Gastroesophageal sphincter (tissue), 3 donors: Measurements from ENCODE around the gene IPO13.

Experiments
- EP300 ChIP-seq: sonication (generic); formaldehyde crosslinking; IDR thresholded peaks from one replicate; pipeline ENCODE4 v1.6.1; 2017; ENCODE audit warnings: antibody characterized with exemption, mild to moderate bottlenecking
- POLR2A ChIP-seq, 2 donors: fragments of 450-650 bp; IDR thresholded peaks; one replicate each; pipeline ENCODE4 v1.6.1; 2017; ENCODE audit warnings: antibody characterized with exemption in 2 of 2, mild to moderate bottlenecking in 2 of 2, moderate library complexity in 1 of 2
- POLR2AphosphoS5 ChIP-seq: sonication (generic); formaldehyde crosslinking; IDR thresholded peaks from one replicate; pipeline ENCODE4 v1.6.1; 2017; ENCODE audit warnings: antibody characterized with exemption
- TF ChIP-seq, protein P1 (sequence below), 4 experiments: fragments of 200-600 bp in 2 of 4; fragments of 450-650 bp in 2 of 4; sonication (generic) in 1 of 4; IDR thresholded peaks; one replicate each; pipeline ENCODE4 v1.5.1; 2017 to 2019; ENCODE audit warnings: antibody characterized with exemption in 4 of 4, mild to moderate bottlenecking in 2 of 4, moderate library complexity in 2 of 4

DNA sequence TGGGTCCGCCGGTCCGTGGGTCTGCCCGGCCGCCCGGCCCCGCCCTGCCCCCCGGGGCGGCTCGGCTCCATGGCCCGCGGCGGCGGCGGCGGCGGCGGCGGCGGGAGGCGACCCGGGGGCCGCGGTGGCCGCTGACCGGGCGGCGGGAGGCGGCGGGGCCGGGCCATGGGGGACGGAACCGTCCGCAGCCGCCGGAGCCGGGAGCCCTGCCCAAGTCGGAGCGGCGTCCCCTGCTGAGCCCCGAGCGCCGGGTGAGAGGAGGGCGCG lies 32.4 kb downstream of the IPO13 start:
- TF ChIP-seq POLR2A (IDR thresholded peaks at IDR 0.05) = no peak
- TF ChIP-seq EP300 = no peak
- TF ChIP-seq, protein P1, sequence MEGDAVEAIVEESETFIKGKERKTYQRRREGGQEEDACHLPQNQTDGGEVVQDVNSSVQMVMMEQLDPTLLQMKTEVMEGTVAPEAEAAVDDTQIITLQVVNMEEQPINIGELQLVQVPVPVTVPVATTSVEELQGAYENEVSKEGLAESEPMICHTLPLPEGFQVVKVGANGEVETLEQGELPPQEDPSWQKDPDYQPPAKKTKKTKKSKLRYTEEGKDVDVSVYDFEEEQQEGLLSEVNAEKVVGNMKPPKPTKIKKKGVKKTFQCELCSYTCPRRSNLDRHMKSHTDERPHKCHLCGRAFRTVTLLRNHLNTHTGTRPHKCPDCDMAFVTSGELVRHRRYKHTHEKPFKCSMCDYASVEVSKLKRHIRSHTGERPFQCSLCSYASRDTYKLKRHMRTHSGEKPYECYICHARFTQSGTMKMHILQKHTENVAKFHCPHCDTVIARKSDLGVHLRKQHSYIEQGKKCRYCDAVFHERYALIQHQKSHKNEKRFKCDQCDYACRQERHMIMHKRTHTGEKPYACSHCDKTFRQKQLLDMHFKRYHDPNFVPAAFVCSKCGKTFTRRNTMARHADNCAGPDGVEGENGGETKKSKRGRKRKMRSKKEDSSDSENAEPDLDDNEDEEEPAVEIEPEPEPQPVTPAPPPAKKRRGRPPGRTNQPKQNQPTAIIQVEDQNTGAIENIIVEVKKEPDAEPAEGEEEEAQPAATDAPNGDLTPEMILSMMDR (IDR thresholded peaks at IDR 0.05) = no peak
- no peak for TF ChIP-seq POLR2AphosphoS5
